WTC11 (cell line): ENCODE measurements around the gene TWF2.

Source experiments
- ATF1 ChIP-seq: sonication (generic); formaldehyde crosslinking; IDR thresholded peaks from 2 replicates; pipeline ENCODE4 v1.8.1; 2023; ENCODE audit warnings: mild to moderate bottlenecking, moderate library complexity, missing genetic modification reagents
- CREM ChIP-seq: sonication (generic); formaldehyde crosslinking; IDR thresholded peaks from 2 replicates; pipeline ENCODE4 v1.8.1; 2022; ENCODE audit warnings: mild to moderate bottlenecking, missing genetic modification reagents, moderate library complexity
- ELF4 ChIP-seq: sonication (generic); formaldehyde crosslinking; IDR thresholded peaks from 2 replicates; pipeline ENCODE4 v1.8.1; 2022; ENCODE audit warnings: low read depth, mild to moderate bottlenecking, moderate library complexity, missing genetic modification reagents
- FOXK1 ChIP-seq: sonication (generic); formaldehyde crosslinking; IDR thresholded peaks from 2 replicates; pipeline ENCODE4 v1.8.0; 2022; ENCODE audit warnings: mild to moderate bottlenecking, moderate library complexity, missing genetic modification reagents
- NFYB ChIP-seq: sonication (generic); formaldehyde crosslinking; conservative IDR thresholded peaks from 2 replicates; pipeline ENCODE4 v1.8.0; 2022; ENCODE audit warnings: low read depth, missing genetic modification reagents
- NR3C1 ChIP-seq: sonication (generic); formaldehyde crosslinking; conservative IDR thresholded peaks from 2 replicates; pipeline ENCODE4 v1.8.1; 2023; ENCODE audit warnings: low read depth, mild to moderate bottlenecking, missing genetic modification reagents
- SP1 ChIP-seq: sonication (generic); formaldehyde crosslinking; conservative IDR thresholded peaks from 2 replicates; pipeline ENCODE4 v1.8.1; 2022; ENCODE audit warnings: missing genetic modification reagents
- ZBTB21 ChIP-seq: sonication (generic); formaldehyde crosslinking; IDR thresholded peaks from 2 replicates; pipeline ENCODE4 v1.8.1; 2023; ENCODE audit warnings: mild to moderate bottlenecking, missing genetic modification reagents, borderline replicate concordance
- TF ChIP-seq, protein P1 (sequence below): fragments of 250-450 bp; sonication (Bioruptor Pico); IDR thresholded peaks from 2 replicates; pipeline ENCODE4 v1.9.0; 2021; ENCODE audit warnings: mild to moderate bottlenecking, borderline replicate concordance
- TF ChIP-seq, protein P2 (sequence below): fragments of 200-600 bp; IDR thresholded peaks from 2 replicates; pipeline ENCODE4 v1.8.0; 2022; ENCODE audit warnings: antibody characterized with exemption
- TF ChIP-seq, protein P3 (sequence below): sonication (generic); formaldehyde crosslinking; IDR thresholded peaks from 2 replicates; pipeline ENCODE4 v1.8.0; 2023; ENCODE audit warnings: missing genetic modification reagents
- TF ChIP-seq, protein P4 (sequence below): fragments of 250-450 bp; sonication (Bioruptor Pico); IDR thresholded peaks from 2 replicates; pipeline ENCODE4 v1.9.0; 2021; ENCODE audit warnings: mild to moderate bottlenecking

DNA sequence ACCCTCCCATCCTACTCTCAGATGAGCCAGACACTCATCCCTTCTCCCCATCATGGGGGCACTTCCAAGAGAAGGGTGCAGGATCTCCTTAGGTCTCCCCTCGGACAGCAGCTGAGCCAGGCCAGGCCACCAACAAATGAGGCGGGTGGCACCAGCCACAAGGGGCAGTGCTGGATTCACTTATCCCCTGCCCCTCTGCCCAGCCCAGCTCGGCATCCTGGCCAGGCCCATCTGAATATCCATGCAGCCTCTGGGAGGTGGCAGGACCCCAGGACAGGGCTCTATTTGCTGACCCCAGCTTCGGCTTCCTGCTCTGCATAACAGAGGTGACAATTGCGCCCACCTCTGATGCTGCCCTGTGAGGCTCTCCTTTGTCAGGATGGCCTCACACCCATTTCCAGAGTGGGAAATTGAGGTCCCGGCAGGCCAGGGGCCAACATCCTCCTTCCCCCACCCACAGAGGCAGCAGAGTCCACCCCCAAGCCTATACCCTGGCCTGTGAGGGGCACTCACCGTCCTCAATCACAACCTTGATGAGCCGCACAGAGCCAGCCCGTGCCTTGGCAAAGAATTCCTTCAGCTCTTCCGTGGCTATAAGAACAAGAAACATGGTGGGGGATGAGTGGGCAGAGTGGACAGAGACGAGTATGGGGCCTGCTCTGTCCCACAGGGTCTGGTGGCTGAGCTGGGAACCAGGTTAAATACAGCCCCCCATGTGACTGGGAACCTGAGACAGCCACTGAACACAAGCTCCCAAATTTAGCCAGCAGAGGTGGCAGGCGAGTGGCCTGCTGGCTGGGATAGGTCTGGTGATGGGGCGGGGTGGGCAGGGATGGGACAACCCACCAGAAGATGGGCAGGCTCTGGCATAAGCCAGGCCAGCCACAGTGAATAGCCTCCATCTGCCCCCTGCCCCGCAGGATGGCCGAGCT, 4.2 kb downstream of the TWF2 start:
- no peak for TF ChIP-seq ELF4 (CRISPR knock-in tag)
- TF ChIP-seq ATF1 (CRISPR knock-in tag), result no peak
- TF ChIP-seq NR3C1 (CRISPR knock-in tag), result no peak
- TF ChIP-seq ZBTB21 (CRISPR knock-in tag), result no peak
- TF ChIP-seq, protein P1, sequence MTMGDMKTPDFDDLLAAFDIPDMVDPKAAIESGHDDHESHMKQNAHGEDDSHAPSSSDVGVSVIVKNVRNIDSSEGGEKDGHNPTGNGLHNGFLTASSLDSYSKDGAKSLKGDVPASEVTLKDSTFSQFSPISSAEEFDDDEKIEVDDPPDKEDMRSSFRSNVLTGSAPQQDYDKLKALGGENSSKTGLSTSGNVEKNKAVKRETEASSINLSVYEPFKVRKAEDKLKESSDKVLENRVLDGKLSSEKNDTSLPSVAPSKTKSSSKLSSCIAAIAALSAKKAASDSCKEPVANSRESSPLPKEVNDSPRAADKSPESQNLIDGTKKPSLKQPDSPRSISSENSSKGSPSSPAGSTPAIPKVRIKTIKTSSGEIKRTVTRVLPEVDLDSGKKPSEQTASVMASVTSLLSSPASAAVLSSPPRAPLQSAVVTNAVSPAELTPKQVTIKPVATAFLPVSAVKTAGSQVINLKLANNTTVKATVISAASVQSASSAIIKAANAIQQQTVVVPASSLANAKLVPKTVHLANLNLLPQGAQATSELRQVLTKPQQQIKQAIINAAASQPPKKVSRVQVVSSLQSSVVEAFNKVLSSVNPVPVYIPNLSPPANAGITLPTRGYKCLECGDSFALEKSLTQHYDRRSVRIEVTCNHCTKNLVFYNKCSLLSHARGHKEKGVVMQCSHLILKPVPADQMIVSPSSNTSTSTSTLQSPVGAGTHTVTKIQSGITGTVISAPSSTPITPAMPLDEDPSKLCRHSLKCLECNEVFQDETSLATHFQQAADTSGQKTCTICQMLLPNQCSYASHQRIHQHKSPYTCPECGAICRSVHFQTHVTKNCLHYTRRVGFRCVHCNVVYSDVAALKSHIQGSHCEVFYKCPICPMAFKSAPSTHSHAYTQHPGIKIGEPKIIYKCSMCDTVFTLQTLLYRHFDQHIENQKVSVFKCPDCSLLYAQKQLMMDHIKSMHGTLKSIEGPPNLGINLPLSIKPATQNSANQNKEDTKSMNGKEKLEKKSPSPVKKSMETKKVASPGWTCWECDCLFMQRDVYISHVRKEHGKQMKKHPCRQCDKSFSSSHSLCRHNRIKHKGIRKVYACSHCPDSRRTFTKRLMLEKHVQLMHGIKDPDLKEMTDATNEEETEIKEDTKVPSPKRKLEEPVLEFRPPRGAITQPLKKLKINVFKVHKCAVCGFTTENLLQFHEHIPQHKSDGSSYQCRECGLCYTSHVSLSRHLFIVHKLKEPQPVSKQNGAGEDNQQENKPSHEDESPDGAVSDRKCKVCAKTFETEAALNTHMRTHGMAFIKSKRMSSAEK, result no peak
- TF ChIP-seq, protein P2, sequence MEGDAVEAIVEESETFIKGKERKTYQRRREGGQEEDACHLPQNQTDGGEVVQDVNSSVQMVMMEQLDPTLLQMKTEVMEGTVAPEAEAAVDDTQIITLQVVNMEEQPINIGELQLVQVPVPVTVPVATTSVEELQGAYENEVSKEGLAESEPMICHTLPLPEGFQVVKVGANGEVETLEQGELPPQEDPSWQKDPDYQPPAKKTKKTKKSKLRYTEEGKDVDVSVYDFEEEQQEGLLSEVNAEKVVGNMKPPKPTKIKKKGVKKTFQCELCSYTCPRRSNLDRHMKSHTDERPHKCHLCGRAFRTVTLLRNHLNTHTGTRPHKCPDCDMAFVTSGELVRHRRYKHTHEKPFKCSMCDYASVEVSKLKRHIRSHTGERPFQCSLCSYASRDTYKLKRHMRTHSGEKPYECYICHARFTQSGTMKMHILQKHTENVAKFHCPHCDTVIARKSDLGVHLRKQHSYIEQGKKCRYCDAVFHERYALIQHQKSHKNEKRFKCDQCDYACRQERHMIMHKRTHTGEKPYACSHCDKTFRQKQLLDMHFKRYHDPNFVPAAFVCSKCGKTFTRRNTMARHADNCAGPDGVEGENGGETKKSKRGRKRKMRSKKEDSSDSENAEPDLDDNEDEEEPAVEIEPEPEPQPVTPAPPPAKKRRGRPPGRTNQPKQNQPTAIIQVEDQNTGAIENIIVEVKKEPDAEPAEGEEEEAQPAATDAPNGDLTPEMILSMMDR, result no peak
- TF ChIP-seq SP1 (CRISPR knock-in tag), result no peak
- TF ChIP-seq NFYB (CRISPR knock-in tag), result no peak
- TF ChIP-seq, protein P3, sequence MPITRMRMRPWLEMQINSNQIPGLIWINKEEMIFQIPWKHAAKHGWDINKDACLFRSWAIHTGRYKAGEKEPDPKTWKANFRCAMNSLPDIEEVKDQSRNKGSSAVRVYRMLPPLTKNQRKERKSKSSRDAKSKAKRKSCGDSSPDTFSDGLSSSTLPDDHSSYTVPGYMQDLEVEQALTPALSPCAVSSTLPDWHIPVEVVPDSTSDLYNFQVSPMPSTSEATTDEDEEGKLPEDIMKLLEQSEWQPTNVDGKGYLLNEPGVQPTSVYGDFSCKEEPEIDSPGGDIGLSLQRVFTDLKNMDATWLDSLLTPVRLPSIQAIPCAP (CRISPR knock-in tag), result no peak
- TF ChIP-seq CREM (CRISPR knock-in tag), result no peak
- TF ChIP-seq, protein P4, sequence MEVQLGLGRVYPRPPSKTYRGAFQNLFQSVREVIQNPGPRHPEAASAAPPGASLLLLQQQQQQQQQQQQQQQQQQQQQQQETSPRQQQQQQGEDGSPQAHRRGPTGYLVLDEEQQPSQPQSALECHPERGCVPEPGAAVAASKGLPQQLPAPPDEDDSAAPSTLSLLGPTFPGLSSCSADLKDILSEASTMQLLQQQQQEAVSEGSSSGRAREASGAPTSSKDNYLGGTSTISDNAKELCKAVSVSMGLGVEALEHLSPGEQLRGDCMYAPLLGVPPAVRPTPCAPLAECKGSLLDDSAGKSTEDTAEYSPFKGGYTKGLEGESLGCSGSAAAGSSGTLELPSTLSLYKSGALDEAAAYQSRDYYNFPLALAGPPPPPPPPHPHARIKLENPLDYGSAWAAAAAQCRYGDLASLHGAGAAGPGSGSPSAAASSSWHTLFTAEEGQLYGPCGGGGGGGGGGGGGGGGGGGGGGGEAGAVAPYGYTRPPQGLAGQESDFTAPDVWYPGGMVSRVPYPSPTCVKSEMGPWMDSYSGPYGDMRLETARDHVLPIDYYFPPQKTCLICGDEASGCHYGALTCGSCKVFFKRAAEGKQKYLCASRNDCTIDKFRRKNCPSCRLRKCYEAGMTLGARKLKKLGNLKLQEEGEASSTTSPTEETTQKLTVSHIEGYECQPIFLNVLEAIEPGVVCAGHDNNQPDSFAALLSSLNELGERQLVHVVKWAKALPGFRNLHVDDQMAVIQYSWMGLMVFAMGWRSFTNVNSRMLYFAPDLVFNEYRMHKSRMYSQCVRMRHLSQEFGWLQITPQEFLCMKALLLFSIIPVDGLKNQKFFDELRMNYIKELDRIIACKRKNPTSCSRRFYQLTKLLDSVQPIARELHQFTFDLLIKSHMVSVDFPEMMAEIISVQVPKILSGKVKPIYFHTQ (CRISPR knock-in tag), result no peak
- TF ChIP-seq FOXK1 (CRISPR knock-in tag), result no peak
